Lower leg skin (tissue), 4 donors: ENCODE results near the gene LRRC23. TPM values are rescaled to one million over a fixed set of nuclear protein-coding genes. Genes with fewer than 3 reads are reported as not detected.

Experiments
- DNase-seq, 2 donors: peaks; one replicate each; pipeline ENCODE4 v3.0.0-alpha.2; 2019; ENCODE audit warnings: low spot score in 2 of 2
- H3K4me3 ChIP-seq: fragments of 200-600 bp; sonication (generic); 2 replicates; pipeline ENCODE4 v1.5.1; 2017; ENCODE audit warnings: mild to moderate bottlenecking, low read depth; ENCODE audit not compliant: poor library complexity, severe bottlenecking
- POLR2A ChIP-seq, 2 donors: fragments of 450-650 bp; IDR thresholded peaks; one replicate each; pipeline ENCODE4 v1.6.1; 2016 to 2017; ENCODE audit warnings: antibody characterized with exemption in 2 of 2, mild to moderate bottlenecking in 1 of 2, moderate library complexity in 1 of 2
- WGBS, 2 donors: methylation state at CpG; one replicate each; pipeline ENCODE4 v1.1.5; 2018; 5-methylcytosine and 5-hydroxymethylcytosine counted together
- intact Hi-C: fragments of 100-400 bp; cut with DNase I; formaldehyde crosslinking; loops from one replicate; pipeline ENCODE4 v1.15.0; 2023; ENCODE audit warnings: low total_unique reads
- total RNA-seq, 4 donors: library from RNA; depleted of rRNA; stranded (reverse); fragments of >200 nt; gene quantifications; one replicate each; pipeline ENCODE4 v1.1.0, GENCODE V29; 2016
- TF ChIP-seq, protein P1 (sequence below), 3 donors: fragments of 450-650 bp; IDR thresholded peaks; one replicate each; pipeline ENCODE4 v1.5.1; 2016; ENCODE audit warnings: antibody characterized with exemption in 3 of 3, mild to moderate bottlenecking in 3 of 3, moderate library complexity in 2 of 3

Gene LRRC23
- total RNA-seq, 4 donors from 2014 or later, result 6.4 to 11.5 (median 8.2) TPM

DNA sequence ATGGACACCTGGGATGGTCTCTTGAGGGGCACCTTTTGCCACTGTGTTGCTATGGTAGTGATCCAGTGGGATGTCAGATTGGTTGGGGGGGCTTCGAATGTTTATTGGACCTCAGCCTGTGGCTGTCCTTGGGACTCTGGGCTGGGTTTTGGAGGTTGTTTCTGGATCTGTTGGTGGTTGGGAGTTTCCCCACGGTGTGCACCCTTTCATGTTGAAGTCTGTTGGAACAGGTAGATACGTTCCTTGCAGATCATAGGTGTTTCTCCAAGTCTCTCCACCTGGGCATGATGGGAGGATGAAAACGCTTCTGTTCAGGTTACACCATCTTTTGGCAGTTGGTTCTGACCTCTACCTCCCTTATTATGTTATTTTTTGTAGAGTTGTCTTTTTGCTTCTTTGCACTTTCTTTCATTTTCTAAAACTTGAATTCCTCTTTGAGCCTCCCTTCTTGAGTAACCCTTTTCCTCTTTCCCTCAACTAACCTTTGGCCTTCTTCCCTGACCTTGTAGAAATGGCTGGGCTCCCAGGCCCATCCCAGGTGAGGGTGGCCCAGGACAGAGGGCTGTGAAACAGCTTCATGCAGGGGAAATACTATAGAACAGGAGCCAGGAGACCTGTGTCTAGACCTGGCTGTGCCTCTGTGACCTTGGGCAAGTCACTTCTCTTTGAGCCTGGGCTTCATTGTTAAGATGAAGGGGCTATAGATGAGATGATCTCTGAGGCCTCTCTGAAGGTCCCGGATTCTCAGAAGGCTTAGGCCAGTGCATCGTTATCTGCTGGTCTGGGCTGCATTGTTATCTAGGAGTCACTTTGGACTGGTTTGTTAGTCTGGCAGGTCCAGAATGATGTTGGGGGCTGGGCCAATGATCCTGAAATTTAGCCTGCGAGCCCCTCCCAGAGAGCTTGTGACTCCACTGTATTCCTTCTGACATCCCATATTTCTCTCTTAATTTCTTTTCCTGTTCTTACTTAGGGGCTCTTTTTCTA, 25.1 kb downstream of the LRRC23 start:
- no peak for DNase-seq
- TF ChIP-seq POLR2A (IDR thresholded peaks at IDR 0.05), result no peak
- TF ChIP-seq, protein P1, sequence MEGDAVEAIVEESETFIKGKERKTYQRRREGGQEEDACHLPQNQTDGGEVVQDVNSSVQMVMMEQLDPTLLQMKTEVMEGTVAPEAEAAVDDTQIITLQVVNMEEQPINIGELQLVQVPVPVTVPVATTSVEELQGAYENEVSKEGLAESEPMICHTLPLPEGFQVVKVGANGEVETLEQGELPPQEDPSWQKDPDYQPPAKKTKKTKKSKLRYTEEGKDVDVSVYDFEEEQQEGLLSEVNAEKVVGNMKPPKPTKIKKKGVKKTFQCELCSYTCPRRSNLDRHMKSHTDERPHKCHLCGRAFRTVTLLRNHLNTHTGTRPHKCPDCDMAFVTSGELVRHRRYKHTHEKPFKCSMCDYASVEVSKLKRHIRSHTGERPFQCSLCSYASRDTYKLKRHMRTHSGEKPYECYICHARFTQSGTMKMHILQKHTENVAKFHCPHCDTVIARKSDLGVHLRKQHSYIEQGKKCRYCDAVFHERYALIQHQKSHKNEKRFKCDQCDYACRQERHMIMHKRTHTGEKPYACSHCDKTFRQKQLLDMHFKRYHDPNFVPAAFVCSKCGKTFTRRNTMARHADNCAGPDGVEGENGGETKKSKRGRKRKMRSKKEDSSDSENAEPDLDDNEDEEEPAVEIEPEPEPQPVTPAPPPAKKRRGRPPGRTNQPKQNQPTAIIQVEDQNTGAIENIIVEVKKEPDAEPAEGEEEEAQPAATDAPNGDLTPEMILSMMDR (IDR thresholded peaks at IDR 0.05), result no peak
- intact Hi-C loops, result loop anchor here (10.0 kb wide), 1 partner anchor 185 kb away; no protein-coding TSS in a partner anchor
- peak overlapping the region; percentile 86 for H3K4me3 ChIP-seq
- whole genome bisulfite sequencing, 2 donors, result 33 to 41% methylated on average over 7 of the region's 7 CpGs

DNA sequence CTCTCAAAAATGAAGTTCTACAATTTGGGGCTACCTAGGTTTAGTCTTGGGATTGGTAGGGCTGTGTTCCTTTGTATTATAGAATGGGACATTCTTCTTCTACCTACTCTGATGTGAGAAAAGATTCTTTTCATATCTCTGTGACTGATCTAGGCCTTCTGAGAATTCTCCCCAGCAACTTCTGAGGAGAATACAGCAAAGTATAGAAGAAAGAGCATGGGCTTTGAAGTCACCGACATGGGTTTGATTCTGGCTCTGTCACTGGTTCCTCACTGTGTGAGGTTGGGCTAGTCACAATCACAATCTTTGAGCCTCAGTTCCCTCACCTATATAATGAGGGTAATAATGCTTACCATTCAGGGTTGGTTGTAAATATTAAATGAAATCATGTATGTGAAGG, 28.1 kb downstream of the LRRC23 start:
- no peak for DNase-seq
- no peak overlapping the region for H3K4me3 ChIP-seq
- intact Hi-C loops, result no loop called here
- TF ChIP-seq, protein P1 (IDR thresholded peaks at IDR 0.05), result no peak
- TF ChIP-seq POLR2A (IDR thresholded peaks at IDR 0.05), result no peak
- 45 to 53% methylated on average over 1 of the region's 1 CpG for WGBS, 2 donors

DNA sequence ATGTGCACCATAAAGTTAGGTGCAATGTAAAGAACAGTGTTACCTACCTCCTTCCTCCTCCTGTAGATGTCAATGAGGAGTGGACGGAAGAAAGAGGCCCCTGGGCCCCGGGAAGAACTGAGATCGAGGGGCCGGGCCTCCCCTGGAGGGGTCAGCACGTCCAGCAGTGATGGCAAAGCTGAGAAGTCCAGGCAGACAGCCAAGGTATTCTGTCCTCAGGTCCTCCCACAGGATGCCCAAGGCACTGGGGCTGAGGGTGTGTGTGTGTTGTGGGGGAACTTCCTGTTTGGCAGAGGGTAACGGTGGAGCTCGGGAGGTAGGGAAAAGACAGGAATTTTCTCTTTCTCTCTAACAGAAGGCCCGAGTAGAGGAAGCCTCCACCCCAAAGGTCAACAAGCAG, 29.5 kb downstream of the LRRC23 start:
- intact Hi-C loops, result no loop called here
- no peak overlapping the region for H3K4me3 ChIP-seq
- TF ChIP-seq POLR2A (IDR thresholded peaks at IDR 0.05), result no peak
- TF ChIP-seq, protein P1 (IDR thresholded peaks at IDR 0.05), result no peak
- 45 to 49% methylated on average over 8 of the region's 8 CpGs for WGBS, 2 donors
- DNase-seq, result peak in 1 of 2 donors; percentile 86

DNA sequence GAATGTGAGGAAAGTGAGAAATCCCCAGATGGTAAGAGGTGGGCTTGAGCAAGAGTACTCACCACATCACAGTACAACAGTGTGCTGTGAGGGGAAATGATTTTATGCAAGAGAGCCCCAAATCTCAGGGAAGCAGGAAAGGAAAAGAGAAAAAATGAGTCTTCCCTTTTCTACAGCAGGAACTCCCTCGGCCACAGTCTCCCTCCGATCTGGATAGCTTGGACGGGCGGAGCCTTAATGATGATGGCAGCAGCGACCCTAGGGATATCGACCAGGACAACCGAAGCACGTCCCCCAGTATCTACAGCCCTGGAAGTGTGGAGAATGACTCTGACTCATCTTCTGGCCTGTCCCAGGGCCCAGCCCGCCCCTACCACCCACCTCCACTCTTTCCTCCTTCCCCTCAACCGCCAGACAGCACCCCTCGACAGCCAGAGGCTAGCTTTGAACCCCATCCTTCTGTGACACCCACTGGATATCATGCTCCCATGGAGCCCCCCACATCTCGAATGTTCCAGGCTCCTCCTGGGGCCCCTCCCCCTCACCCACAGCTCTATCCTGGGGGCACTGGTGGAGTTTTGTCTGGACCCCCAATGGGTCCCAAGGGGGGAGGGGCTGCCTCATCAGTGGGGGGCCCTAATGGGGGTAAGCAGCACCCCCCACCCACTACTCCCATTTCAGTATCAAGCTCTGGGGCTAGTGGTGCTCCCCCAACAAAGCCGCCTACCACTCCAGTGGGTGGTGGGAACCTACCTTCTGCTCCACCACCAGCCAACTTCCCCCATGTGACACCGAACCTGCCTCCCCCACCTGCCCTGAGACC, 31.0 kb downstream of the LRRC23 start:
- DNase-seq, result peak in 1 of 2 donors; percentile 86
- WGBS, 2 donors, result 44 to 59% methylated on average over 14 of the region's 14 CpGs
- TF ChIP-seq POLR2A (IDR thresholded peaks at IDR 0.05), result no peak
- TF ChIP-seq, protein P1 (IDR thresholded peaks at IDR 0.05), result no peak
- intact Hi-C loops, result no loop called here
- no peak overlapping the region for H3K4me3 ChIP-seq

DNA sequence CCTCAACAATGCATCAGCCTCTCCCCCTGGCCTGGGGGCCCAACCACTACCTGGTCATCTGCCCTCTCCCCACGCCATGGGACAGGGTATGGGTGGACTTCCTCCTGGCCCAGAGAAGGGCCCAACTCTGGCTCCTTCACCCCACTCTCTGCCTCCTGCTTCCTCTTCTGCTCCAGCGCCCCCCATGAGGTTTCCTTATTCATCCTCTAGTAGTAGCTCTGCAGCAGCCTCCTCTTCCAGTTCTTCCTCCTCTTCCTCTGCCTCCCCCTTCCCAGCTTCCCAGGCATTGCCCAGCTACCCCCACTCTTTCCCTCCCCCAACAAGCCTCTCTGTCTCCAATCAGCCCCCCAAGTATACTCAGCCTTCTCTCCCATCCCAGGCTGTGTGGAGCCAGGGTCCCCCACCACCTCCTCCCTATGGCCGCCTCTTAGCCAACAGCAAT, 31.6 kb downstream of the LRRC23 start:
- no peak for DNase-seq
- intact Hi-C loops, result no loop called here
- WGBS, 2 donors, result 86 to 93% methylated on average over 3 of the region's 3 CpGs
- TF ChIP-seq, protein P1 (IDR thresholded peaks at IDR 0.05), result no peak
- TF ChIP-seq POLR2A (IDR thresholded peaks at IDR 0.05), result no peak
- H3K4me3 ChIP-seq, result no peak overlapping the region
